SK-N-SH treated with all-trans-retinoic acid at 6 μM for 48 hours (cell line): ENCODE measurements around the gene GPC6.
"Not testable (repeated sequence)": the region's sequence is repeated elsewhere in the genome, so short reads cannot be mapped to it uniquely, and the experiment has no call there.

Experiments
- ATAC-seq: fragments of 200-7000 bp; cut with Tn5 transposase; 3 replicates; pipeline ENCODE4 v1.9.1; 2020; ENCODE audit warnings: mild to moderate bottlenecking, moderate library complexity
- ARNTL ChIP-seq: fragments of 450-650 bp; formaldehyde crosslinking; IDR thresholded peaks from 2 replicates; pipeline ENCODE4 v1.5.0; 2020; ENCODE audit warnings: low read depth, mild to moderate bottlenecking, moderate library complexity, borderline replicate concordance
- BACH2 ChIP-seq: fragments of 250-450 bp; sonication (Bioruptor Pico); IDR thresholded peaks from 2 replicates; pipeline ENCODE4 v1.9.0; 2021; ENCODE audit warnings: mild to moderate bottlenecking, borderline replicate concordance
- CSDC2 ChIP-seq: fragments of 250-450 bp; sonication (Bioruptor Pico); IDR thresholded peaks from 2 replicates; pipeline ENCODE4 v1.5.0; 2020; ENCODE audit warnings: mild to moderate bottlenecking, moderate library complexity
- ESRRG ChIP-seq: fragments of 250-450 bp; sonication (Bioruptor Pico); IDR thresholded peaks from 2 replicates; pipeline ENCODE4 v1.6.1; 2021; ENCODE audit warnings: mild to moderate bottlenecking
- GLIS3 ChIP-seq: fragments of 250-450 bp; sonication (Bioruptor Pico); IDR thresholded peaks from 2 replicates; pipeline ENCODE4 v1.5.0; 2020; ENCODE audit warnings: mild to moderate bottlenecking, moderate library complexity
- ISL1 ChIP-seq: fragments of 250-450 bp; sonication (Bioruptor Pico); IDR thresholded peaks from 2 replicates; pipeline ENCODE4 v2.1.2; 2022; ENCODE audit warnings: mild to moderate bottlenecking, moderate library complexity
- OSR1 ChIP-seq: fragments of 250-450 bp; sonication (Bioruptor Pico); IDR thresholded peaks from 2 replicates; pipeline ENCODE4 v1.8.0; 2022; ENCODE audit warnings: moderate library complexity, mild to moderate bottlenecking, inconsistent platforms
- PPARA ChIP-seq: fragments of 250-450 bp; sonication (Bioruptor Pico); IDR thresholded peaks from 2 replicates; pipeline ENCODE4 v1.5.0; 2020; ENCODE audit warnings: mild to moderate bottlenecking, borderline replicate concordance
- RARB ChIP-seq: fragments of 250-450 bp; sonication (Bioruptor Pico); IDR thresholded peaks from 2 replicates; pipeline ENCODE4 v1.8.0; 2021; ENCODE audit warnings: mild to moderate bottlenecking, moderate library complexity
- TCF4 ChIP-seq: fragments of 250-450 bp; sonication (Bioruptor Pico); IDR thresholded peaks from 2 replicates; pipeline ENCODE4 v1.8.0; 2021; ENCODE audit warnings: mild to moderate bottlenecking, moderate library complexity, borderline replicate concordance
- ZC3H10 ChIP-seq: fragments of 250-450 bp; sonication (Bioruptor Pico); IDR thresholded peaks from 2 replicates; pipeline ENCODE4 v1.5.1; 2021; ENCODE audit warnings: mild to moderate bottlenecking, moderate library complexity
- ZFP30 ChIP-seq: fragments of 450-650 bp; formaldehyde crosslinking; IDR thresholded peaks from 2 replicates; pipeline ENCODE4 v1.5.0; 2022; ENCODE audit warnings: mild to moderate bottlenecking, moderate library complexity
- ZNF565 ChIP-seq: fragments of 450-650 bp; formaldehyde crosslinking; conservative IDR thresholded peaks from 2 replicates; pipeline ENCODE4 v1.5.0; 2020; ENCODE audit warnings: low read depth, mild to moderate bottlenecking, moderate library complexity
- ZNF70 ChIP-seq: fragments of 450-650 bp; formaldehyde crosslinking; IDR thresholded peaks from 2 replicates; pipeline ENCODE4 v1.5.0; 2020; ENCODE audit warnings: mild to moderate bottlenecking, moderate library complexity
- ZNF8 ChIP-seq: fragments of 450-650 bp; formaldehyde crosslinking; IDR thresholded peaks from 2 replicates; pipeline ENCODE4 v1.5.0; 2020; ENCODE audit warnings: mild to moderate bottlenecking, moderate library complexity
- TF ChIP-seq, protein P1 (sequence below): fragments of 250-450 bp; sonication (Bioruptor Pico); IDR thresholded peaks from 2 replicates; pipeline ENCODE4 v1.5.0; 2020; ENCODE audit warnings: mild to moderate bottlenecking, moderate library complexity
- TF ChIP-seq, protein P2 (sequence below): fragments of 250-450 bp; sonication (Bioruptor Pico); IDR thresholded peaks from 2 replicates; pipeline ENCODE4 v1.8.0; 2020; ENCODE audit warnings: mild to moderate bottlenecking, moderate library complexity, borderline replicate concordance
- TF ChIP-seq, protein P3 (sequence below): fragments of 250-450 bp; sonication (Bioruptor Pico); IDR thresholded peaks from 2 replicates; pipeline ENCODE4 v1.5.1; 2020; ENCODE audit warnings: low read depth, mild to moderate bottlenecking, moderate library complexity
- TF ChIP-seq, protein P4 (sequence below): fragments of 250-450 bp; sonication (Bioruptor Pico); IDR thresholded peaks from 2 replicates; pipeline ENCODE4 v1.5.1; 2021; ENCODE audit warnings: mild to moderate bottlenecking, moderate library complexity
- TF ChIP-seq, protein P5 (sequence below): fragments of 250-450 bp; sonication (Bioruptor Pico); IDR thresholded peaks from 2 replicates; pipeline ENCODE4 v1.8.0; 2021; ENCODE audit warnings: low read depth, mild to moderate bottlenecking, moderate library complexity, borderline replicate concordance

Gene GPC6

DNA sequence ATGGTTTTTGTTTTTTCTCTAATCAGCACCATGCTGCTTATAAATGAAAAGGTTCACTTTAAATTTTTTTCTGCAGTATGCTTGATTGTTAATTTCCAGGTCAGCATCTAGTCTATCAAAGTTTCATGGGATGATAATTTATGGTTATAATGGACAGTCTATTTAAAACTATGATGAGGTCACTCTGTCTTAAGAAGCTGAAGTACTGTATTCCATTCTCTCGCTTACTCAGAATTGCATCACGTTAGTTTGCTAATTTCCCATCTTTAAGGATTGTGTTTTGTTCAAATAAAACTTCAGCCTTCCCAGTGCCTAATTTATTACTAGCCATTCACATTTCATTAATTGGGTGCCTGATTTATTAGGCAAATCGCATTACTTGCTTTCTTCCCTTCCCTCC lies 94.3 kb downstream of the GPC6 start:
- TF ChIP-seq ISL1 (CRISPR knock-in tag): peak; percentile 29; the same call in 1 of the 2 replicates
- TF ChIP-seq, protein P1, sequence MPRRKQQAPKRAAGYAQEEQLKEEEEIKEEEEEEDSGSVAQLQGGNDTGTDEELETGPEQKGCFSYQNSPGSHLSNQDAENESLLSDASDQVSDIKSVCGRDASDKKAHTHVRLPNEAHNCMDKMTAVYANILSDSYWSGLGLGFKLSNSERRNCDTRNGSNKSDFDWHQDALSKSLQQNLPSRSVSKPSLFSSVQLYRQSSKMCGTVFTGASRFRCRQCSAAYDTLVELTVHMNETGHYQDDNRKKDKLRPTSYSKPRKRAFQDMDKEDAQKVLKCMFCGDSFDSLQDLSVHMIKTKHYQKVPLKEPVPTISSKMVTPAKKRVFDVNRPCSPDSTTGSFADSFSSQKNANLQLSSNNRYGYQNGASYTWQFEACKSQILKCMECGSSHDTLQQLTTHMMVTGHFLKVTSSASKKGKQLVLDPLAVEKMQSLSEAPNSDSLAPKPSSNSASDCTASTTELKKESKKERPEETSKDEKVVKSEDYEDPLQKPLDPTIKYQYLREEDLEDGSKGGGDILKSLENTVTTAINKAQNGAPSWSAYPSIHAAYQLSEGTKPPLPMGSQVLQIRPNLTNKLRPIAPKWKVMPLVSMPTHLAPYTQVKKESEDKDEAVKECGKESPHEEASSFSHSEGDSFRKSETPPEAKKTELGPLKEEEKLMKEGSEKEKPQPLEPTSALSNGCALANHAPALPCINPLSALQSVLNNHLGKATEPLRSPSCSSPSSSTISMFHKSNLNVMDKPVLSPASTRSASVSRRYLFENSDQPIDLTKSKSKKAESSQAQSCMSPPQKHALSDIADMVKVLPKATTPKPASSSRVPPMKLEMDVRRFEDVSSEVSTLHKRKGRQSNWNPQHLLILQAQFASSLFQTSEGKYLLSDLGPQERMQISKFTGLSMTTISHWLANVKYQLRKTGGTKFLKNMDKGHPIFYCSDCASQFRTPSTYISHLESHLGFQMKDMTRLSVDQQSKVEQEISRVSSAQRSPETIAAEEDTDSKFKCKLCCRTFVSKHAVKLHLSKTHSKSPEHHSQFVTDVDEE: no peak

DNA sequence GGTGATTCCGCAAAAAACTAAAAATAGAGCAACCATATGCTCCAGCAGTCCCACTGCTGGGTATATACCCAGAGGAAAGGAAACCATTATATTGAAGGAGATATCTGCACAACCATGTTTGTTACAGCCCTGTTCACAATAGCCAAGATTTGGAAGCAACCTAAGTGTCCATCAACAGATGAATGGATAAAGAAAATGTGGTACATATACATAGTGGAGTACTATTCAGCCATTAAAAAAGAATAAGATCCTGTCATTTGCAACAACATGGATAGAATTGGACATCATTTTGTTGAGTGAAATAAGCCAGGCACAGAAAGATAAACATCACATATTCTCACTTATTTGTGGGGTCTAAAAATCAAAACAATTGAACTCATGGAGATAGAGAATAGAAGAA lies 97.3 kb downstream of the GPC6 start:
- peak; percentile 74 for TF ChIP-seq ZNF8

More for the DNA sequence above, 94.3 kb downstream of the GPC6 start:
- no peak for ATAC-seq

DNA sequence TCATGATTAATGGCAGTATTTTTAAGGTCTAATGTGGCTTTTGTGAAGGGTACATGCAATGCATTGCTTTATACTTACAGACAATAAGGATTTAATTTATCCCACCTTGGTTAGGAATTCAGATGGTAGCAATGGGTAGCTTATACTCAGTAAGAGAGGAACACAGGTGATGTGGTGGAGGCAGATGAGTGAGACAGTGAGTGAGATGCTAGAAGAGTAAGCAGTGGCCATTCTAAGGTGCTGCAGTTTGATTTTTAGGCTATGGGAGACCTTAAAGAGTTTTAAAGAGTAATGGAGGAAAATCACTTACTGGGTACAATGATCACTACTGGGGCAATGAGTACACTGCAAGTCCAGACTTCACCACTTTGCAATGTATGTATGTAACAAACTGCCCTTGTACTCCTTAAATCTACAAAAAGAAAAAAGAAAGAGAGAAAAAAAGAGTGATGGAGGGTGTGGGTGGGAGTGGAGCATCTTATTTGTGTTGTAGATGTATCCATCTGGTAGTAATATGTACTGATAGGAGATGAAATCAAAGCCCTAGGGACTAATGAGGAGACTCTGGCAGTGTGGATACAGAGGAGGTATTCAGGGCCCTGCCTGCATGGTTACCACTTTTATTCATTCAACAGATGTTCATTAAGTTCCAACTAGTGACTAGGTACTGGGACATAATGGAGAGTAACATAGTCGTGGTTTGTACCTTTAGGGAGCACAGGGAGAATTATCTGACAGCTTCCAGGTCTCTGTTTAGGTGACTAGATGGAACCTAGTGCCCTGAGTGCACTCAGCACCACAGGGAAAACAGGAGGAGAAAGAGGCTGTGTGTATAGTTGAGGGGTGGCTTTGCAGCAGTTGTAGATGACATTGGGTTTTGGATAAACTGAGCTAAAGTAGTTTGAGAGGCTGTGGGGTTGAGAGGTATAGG lies 99.0 kb downstream of the GPC6 start:
- ATAC-seq: peak; percentile 38; the same call in 1 of the 3 replicates
- TF ChIP-seq ZNF8 (no peak), TCF4 (CRISPR knock-in tag) (peak; percentile 34; the same call in 1 of the 2 replicates), RARB (CRISPR knock-in tag) (no peak)

More for the DNA sequence above, 97.3 kb downstream of the GPC6 start:
- not testable (repeated sequence) for ATAC-seq

DNA sequence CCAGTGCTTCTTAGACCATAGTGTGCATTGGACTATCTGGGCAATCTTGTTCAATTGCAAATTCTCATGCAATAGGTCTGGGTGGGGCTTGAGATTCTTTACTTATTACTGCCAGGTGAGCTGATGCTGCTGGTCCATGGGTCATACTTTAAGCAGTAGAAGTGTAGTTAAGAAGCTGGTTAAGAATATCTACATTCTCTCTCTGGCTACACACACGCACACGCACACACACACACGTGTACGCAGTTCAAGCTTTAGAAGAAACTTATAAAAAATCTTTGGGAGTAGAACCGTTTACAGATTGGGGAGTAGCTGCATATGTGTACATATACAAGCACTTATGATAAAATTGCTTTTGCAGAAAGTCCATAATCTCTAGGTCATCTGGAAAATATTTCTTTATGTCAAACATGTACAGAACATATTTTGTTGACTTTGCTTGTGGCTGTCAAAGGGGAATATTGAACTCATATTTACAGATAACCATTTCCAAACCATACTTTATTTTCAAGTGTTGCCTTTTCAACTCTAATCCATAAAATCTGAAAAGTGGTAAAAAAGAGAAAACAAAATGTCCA lies 99.7 kb downstream of the GPC6 start:
- ATAC-seq: no peak
- TF ChIP-seq ZNF565: no peak
- TF ChIP-seq ZFP30: no peak
- TF ChIP-seq CSDC2 (CRISPR knock-in tag): no peak
- TF ChIP-seq RARB (CRISPR knock-in tag): no peak
- no peak for TF ChIP-seq PPARA (CRISPR knock-in tag)
- TF ChIP-seq GLIS3 (CRISPR knock-in tag): no peak
- TF ChIP-seq ESRRG: no peak
- TF ChIP-seq BACH2: no peak
- TF ChIP-seq OSR1 (CRISPR knock-in tag): no peak
- TF ChIP-seq, protein P2, sequence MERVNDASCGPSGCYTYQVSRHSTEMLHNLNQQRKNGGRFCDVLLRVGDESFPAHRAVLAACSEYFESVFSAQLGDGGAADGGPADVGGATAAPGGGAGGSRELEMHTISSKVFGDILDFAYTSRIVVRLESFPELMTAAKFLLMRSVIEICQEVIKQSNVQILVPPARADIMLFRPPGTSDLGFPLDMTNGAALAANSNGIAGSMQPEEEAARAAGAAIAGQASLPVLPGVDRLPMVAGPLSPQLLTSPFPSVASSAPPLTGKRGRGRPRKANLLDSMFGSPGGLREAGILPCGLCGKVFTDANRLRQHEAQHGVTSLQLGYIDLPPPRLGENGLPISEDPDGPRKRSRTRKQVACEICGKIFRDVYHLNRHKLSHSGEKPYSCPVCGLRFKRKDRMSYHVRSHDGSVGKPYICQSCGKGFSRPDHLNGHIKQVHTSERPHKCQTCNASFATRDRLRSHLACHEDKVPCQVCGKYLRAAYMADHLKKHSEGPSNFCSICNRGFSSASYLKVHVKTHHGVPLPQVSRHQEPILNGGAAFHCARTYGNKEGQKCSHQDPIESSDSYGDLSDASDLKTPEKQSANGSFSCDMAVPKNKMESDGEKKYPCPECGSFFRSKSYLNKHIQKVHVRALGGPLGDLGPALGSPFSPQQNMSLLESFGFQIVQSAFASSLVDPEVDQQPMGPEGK: no peak
- TF ChIP-seq, protein P3, sequence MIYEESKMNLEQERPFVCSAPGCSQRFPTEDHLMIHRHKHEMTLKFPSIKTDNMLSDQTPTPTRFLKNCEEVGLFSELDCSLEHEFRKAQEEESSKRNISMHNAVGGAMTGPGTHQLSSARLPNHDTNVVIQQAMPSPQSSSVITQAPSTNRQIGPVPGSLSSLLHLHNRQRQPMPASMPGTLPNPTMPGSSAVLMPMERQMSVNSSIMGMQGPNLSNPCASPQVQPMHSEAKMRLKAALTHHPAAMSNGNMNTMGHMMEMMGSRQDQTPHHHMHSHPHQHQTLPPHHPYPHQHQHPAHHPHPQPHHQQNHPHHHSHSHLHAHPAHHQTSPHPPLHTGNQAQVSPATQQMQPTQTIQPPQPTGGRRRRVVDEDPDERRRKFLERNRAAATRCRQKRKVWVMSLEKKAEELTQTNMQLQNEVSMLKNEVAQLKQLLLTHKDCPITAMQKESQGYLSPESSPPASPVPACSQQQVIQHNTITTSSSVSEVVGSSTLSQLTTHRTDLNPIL: no peak
- TF ChIP-seq, protein P4, sequence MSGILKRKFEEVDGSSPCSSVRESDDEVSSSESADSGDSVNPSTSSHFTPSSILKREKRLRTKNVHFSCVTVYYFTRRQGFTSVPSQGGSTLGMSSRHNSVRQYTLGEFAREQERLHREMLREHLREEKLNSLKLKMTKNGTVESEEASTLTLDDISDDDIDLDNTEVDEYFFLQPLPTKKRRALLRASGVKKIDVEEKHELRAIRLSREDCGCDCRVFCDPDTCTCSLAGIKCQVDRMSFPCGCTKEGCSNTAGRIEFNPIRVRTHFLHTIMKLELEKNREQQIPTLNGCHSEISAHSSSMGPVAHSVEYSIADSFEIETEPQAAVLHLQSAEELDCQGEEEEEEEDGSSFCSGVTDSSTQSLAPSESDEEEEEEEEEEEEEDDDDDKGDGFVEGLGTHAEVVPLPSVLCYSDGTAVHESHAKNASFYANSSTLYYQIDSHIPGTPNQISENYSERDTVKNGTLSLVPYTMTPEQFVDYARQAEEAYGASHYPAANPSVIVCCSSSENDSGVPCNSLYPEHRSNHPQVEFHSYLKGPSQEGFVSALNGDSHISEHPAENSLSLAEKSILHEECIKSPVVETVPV: no peak
- TF ChIP-seq ISL1 (CRISPR knock-in tag): no peak
- TF ChIP-seq ZNF70: no peak

DNA sequence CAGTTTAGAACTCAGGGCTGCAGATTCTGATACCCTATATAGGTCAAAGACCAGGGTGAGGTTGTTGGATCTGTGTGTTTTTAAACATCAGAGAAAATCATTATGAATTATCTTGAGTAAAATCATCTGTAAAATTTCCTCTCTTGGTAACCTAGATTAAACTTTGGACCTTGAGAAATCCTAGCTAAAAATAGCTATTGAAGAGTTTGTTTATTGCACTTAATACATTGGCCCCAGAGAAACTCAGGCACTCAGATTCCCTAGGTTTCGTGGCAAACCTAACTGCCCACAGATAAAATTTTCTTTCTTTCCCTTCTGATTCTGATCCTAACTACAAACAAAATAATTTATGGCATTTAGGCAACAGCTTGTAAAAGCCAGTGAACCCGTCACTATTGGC lies 102.3 kb downstream of the GPC6 start:
- peak; percentile 47; the same call in 2 of the 3 replicates for ATAC-seq
- TF ChIP-seq BACH2 (no peak), PPARA (CRISPR knock-in tag) (no peak), TCF4 (CRISPR knock-in tag) (no peak), CSDC2 (CRISPR knock-in tag) (no peak), ISL1 (CRISPR knock-in tag) (no peak), RARB (CRISPR knock-in tag) (no peak), ESRRG (no peak), ZNF8 (no peak), GLIS3 (CRISPR knock-in tag) (no peak), ZNF70 (no peak), ZFP30 (no peak), ARNTL (CRISPR knock-in tag) (no peak), ZC3H10 (CRISPR knock-in tag) (no peak)
- TF ChIP-seq, protein P4: no peak
- TF ChIP-seq, protein P5, sequence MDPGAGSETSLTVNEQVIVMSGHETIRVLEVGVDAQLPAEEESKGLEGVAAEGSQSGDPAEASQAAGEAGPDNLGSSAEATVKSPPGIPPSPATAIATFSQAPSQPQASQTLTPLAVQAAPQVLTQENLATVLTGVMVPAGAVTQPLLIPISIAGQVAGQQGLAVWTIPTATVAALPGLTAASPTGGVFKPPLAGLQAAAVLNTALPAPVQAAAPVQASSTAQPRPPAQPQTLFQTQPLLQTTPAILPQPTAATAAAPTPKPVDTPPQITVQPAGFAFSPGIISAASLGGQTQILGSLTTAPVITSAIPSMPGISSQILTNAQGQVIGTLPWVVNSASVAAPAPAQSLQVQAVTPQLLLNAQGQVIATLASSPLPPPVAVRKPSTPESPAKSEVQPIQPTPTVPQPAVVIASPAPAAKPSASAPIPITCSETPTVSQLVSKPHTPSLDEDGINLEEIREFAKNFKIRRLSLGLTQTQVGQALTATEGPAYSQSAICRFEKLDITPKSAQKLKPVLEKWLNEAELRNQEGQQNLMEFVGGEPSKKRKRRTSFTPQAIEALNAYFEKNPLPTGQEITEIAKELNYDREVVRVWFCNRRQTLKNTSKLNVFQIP (CRISPR knock-in tag): no peak
